Stimulated activated CD4-positive, alpha-beta T cell treated with anti-CD3 and anti-CD28 coated beads, Interleukin-4, amount 100 ng/mL, for 24 hours (primary cell): ENCODE measurements around the gene PLCD1.
"Not testable (repeated sequence)": the region's sequence is repeated elsewhere in the genome, so short reads cannot be mapped to it uniquely, and the experiment has no call there.

ENCODE experiments used
- DNase-seq: peaks from one replicate; pipeline ENCODE4 v3.0.0-alpha.2; 2020

The PLCD1 gene

GRCh38 chr3:37997791-37998370, 31.6 kb downstream of the PLCD1 start:
- no peak for DNase-seq

- no peak for DNase-seq
Measured at GRCh38 chr3:37997342-37997741, 32.1 kb downstream of the PLCD1 start.

GRCh38 chr3:37996785-37997301, 32.6 kb downstream of the PLCD1 start:
- peak; percentile 83 for DNase-seq

- DNase-seq = no peak
Measured at GRCh38 chr3:37995652-37996641, 33.5 kb downstream of the PLCD1 start.

GRCh38 chr3:37994639-37994972, 34.8 kb downstream of the PLCD1 start:
- no peak for DNase-seq

- peak; percentile 76 for DNase-seq
Measured at GRCh38 chr3:37993820-37994638, 35.4 kb downstream of the PLCD1 start.

GRCh38 chr3:37993460-37993819, 36.0 kb downstream of the PLCD1 start:
- no peak for DNase-seq

GRCh38 chr3:37993067-37993455, 36.4 kb downstream of the PLCD1 start:
- DNase-seq = no peak

GRCh38 chr3:37992271-37993066, 37.0 kb downstream of the PLCD1 start:
- no peak for DNase-seq

- DNase-seq = no peak
Measured at GRCh38 chr3:37991823-37992222, 37.6 kb downstream of the PLCD1 start.

- DNase-seq = no peak
Measured at GRCh38 chr3:37991109-37991508, 38.3 kb downstream of the PLCD1 start.

- no peak for DNase-seq
Measured at GRCh38 chr3:37990527-37990926, 38.9 kb downstream of the PLCD1 start, which contains the start of gene VILL. Gene VILL (plus strand): TSS chr3:37990786. CDS start chr3:37993673, 2,887 bp downstream.

- no peak for DNase-seq
Measured at GRCh38 chr3:37989821-37990480, 39.5 kb downstream of the PLCD1 start.

- DNase-seq = no peak
Measured at GRCh38 chr3:37988931-37989525, 40.4 kb downstream of the PLCD1 start.

GRCh38 chr3:37988376-37988775, 41.1 kb downstream of the PLCD1 start:
- not testable (repeated sequence) for DNase-seq

- DNase-seq = no peak
Measured at GRCh38 chr3:37987751-37988179, 41.7 kb downstream of the PLCD1 start.

GRCh38 chr3:37987315-37987697, 42.1 kb downstream of the PLCD1 start:
- no peak for DNase-seq

- no peak for DNase-seq
Measured at GRCh38 chr3:37986479-37987314, 42.7 kb downstream of the PLCD1 start.

GRCh38 chr3:37985637-37986320, 43.7 kb downstream of the PLCD1 start:
- DNase-seq = no peak

GRCh38 chr3:37984596-37984995, 44.8 kb downstream of the PLCD1 start:
- DNase-seq = no peak
